GM18499 (cell line): Measurements from ENCODE around the gene DRC7.
"Not testable (repeated sequence)": the region's sequence is repeated elsewhere in the genome, so short reads cannot be mapped to it uniquely, and the experiment has no call there.

Source experiments
- ATAC-seq: cut with Tn5 transposase; IDR thresholded peaks from one replicate; pipeline ENCODE4 v1.9.1; 2021; ENCODE audit warnings: moderate number of reproducible peaks; ENCODE audit not compliant: insufficient read depth, unreplicated experiment

DRC7 gene

GRCh38 chr16:57658878-57659674, 35.5 kb upstream of the DRC7 start:
- no peak for ATAC-seq

- ATAC-seq, result no peak
Measured at GRCh38 chr16:57660715-57661463, 33.7 kb upstream of the DRC7 start.

GRCh38 chr16:57661510-57661909, 33.1 kb upstream of the DRC7 start:
- no peak for ATAC-seq

- no peak for ATAC-seq
Measured at GRCh38 chr16:57661936-57662906, 32.4 kb upstream of the DRC7 start.

GRCh38 chr16:57663436-57663835, 31.2 kb upstream of the DRC7 start:
- ATAC-seq, result no peak

- ATAC-seq, result no peak
Measured at GRCh38 chr16:57663917-57664661, 30.5 kb upstream of the DRC7 start.

GRCh38 chr16:57664662-57665025, 30.0 kb upstream of the DRC7 start:
- ATAC-seq, result no peak

- no peak for ATAC-seq
Measured at GRCh38 chr16:57665541-57665940, 29.1 kb upstream of the DRC7 start.

GRCh38 chr16:57666353-57667047, 28.1 kb upstream of the DRC7 start:
- ATAC-seq, result no peak

- no peak for ATAC-seq
Measured at GRCh38 chr16:57667048-57667525, 27.5 kb upstream of the DRC7 start.

- ATAC-seq, result no peak
Measured at GRCh38 chr16:57667526-57668262, 26.9 kb upstream of the DRC7 start.

GRCh38 chr16:57668263-57668571, 26.4 kb upstream of the DRC7 start, which contains the start of gene ADGRG3:
TSS of gene ADGRG3 (plus strand) at chr16:57668306. CDS start at chr16:57668348, 42 bp downstream.
- ATAC-seq, result no peak

- ATAC-seq, result no peak
Measured at GRCh38 chr16:57668630-57669475, 25.8 kb upstream of the DRC7 start.

GRCh38 chr16:57669476-57670162, 25.0 kb upstream of the DRC7 start:
- no peak for ATAC-seq

GRCh38 chr16:57670196-57670595, 24.4 kb upstream of the DRC7 start:
- ATAC-seq, result no peak

GRCh38 chr16:57671451-57671850, 23.2 kb upstream of the DRC7 start:
- ATAC-seq, result not testable (repeated sequence)

GRCh38 chr16:57672416-57672815, 22.2 kb upstream of the DRC7 start:
- no peak for ATAC-seq
